Measurements from ENCODE around the gene CELF5.
A peak's percentile ranks its signal among the peaks of the same experiment; 100 is the strongest.

Gene CELF5

GRCh38 chr19:3186891-3187661 is 37.4 kb upstream of the CELF5 start:
- TF ChIP-seq CTCF (IDR thresholded peaks at IDR 0.05; ENCODE audit: insufficient read depth, low read length, missing control alignments): no peak
- ChIA-PET CTCF (interaction anchor here (4.9 kb wide), 1 partner anchor 58 kb away, joined by 16 read pairs; no protein-coding TSS in a partner anchor), POLR2A (no interaction called here)
- H3K4me3 ChIP-seq (ENCODE audit: low read depth, low read length): peak overlapping the region; percentile 86
- no peak for DNase-seq (ENCODE audit: low read depth, low spot score)

GRCh38 chr19:3187662-3188511 is 36.6 kb upstream of the CELF5 start:
- DNase-seq (ENCODE audit: low read depth, low spot score): no peak
- CTCF ChIA-PET: no interaction called here
- no peak for TF ChIP-seq CTCF (IDR thresholded peaks at IDR 0.05; ENCODE audit: insufficient read depth, low read length, missing control alignments)
- POLR2A ChIA-PET: no interaction called here
- H3K4me3 ChIP-seq (ENCODE audit: low read depth, low read length): peak overlapping the region; percentile 86; the same call in 1 of the 2 replicates

- DNase-seq (ENCODE audit: low read depth, low spot score): no peak
- ChIA-PET CTCF (interaction anchor here (1.1 kb wide), 1 partner anchor 238 kb away, joined by 3 read pairs; no protein-coding TSS in a partner anchor), POLR2A (no interaction called here)
- no peak overlapping the region for H3K4me3 ChIP-seq (ENCODE audit: low read depth, low read length)
- TF ChIP-seq CTCF (IDR thresholded peaks at IDR 0.05; ENCODE audit: insufficient read depth, low read length, missing control alignments): no peak
Observed at GRCh38 chr19:3188627-3189596, 35.5 kb upstream of the CELF5 start.

- TF ChIP-seq CTCF (IDR thresholded peaks at IDR 0.05; ENCODE audit: insufficient read depth, low read length, missing control alignments): no peak
- ChIA-PET CTCF (interaction anchor here (1.1 kb wide), 1 partner anchor 239 kb away, joined by 3 read pairs; no protein-coding TSS in a partner anchor), POLR2A (no interaction called here)
- no peak overlapping the region for H3K4me3 ChIP-seq (ENCODE audit: low read depth, low read length)
- DNase-seq (ENCODE audit: low read depth, low spot score): no peak
Observed at GRCh38 chr19:3189702-3190469, 34.6 kb upstream of the CELF5 start.

GRCh38 chr19:3190470-3190770 is 34.0 kb upstream of the CELF5 start:
- CTCF ChIA-PET: no interaction called here

More at GRCh38 chr19:3190470-3190770, 34.0 kb upstream of the CELF5 start:
- POLR2A ChIA-PET: no interaction called here
- TF ChIP-seq CTCF (IDR thresholded peaks at IDR 0.05; ENCODE audit: insufficient read depth, low read length, missing control alignments): no peak
- no peak for DNase-seq (ENCODE audit: low read depth, low spot score)
- H3K4me3 ChIP-seq (ENCODE audit: low read depth, low read length): no peak overlapping the region
